NCI-H2171 treated with DMSO at 0.1 percent for 48 hours (cell line): ENCODE measurements around the gene UFD1.

ENCODE experiments used
- DNase-seq: peaks from one replicate; lab custom pipeline; 2025; lab: John Stamatoyannopoulos, UW

The UFD1 gene

GRCh38 chr22:19496324-19496630, 17.3 kb upstream of the UFD1 start:
- no peak for DNase-seq

- no peak for DNase-seq
Observed at GRCh38 chr22:19495562-19496323, 16.8 kb upstream of the UFD1 start.

- no peak for DNase-seq
Observed at GRCh38 chr22:19494676-19495173, 15.7 kb upstream of the UFD1 start.

GRCh38 chr22:19494001-19494560, 15.1 kb upstream of the UFD1 start:
- DNase-seq = no peak

- no peak for DNase-seq
Observed at GRCh38 chr22:19492504-19493174, 13.6 kb upstream of the UFD1 start.

GRCh38 chr22:19490628-19491230, 11.7 kb upstream of the UFD1 start:
- DNase-seq = no peak

- peak; percentile 31 for DNase-seq
Observed at GRCh38 chr22:19488884-19489843, 10.2 kb upstream of the UFD1 start.

- DNase-seq = no peak
Observed at GRCh38 chr22:19488285-19488684, 9.3 kb upstream of the UFD1 start.

GRCh38 chr22:19483481-19484244, 4.7 kb upstream of the UFD1 start:
- no peak for DNase-seq

GRCh38 chr22:19482297-19482696, 3.3 kb upstream of the UFD1 start:
- DNase-seq = no peak

- no peak for DNase-seq
Observed at GRCh38 chr22:19480789-19481188, 1.8 kb upstream of the UFD1 start.

GRCh38 chr22:19480173-19480568, 1.2 kb upstream of the UFD1 start:
- no peak for DNase-seq

- DNase-seq = peak; percentile 99
Observed at GRCh38 chr22:19479355-19480172, 571 bp upstream of the UFD1 start, which contains the start of gene CDC45. CDC45 (plus strand) TSS chr22:19479920; CDS start chr22:19479969, 49 bp downstream.

- DNase-seq = no peak
Observed at GRCh38 chr22:19478045-19478900, 720 bp downstream of the UFD1 start.

GRCh38 chr22:19477321-19478044, 1.5 kb downstream of the UFD1 start:
- DNase-seq = peak; percentile 22

- DNase-seq = no peak
Observed at GRCh38 chr22:19476023-19476422, 3.0 kb downstream of the UFD1 start.

- no peak for DNase-seq
Observed at GRCh38 chr22:19473578-19473977, 5.4 kb downstream of the UFD1 start.

GRCh38 chr22:19472233-19472632, 6.8 kb downstream of the UFD1 start:
- DNase-seq = no peak
